OCI-LY1 (cell line): ENCODE measurements around the gene DENND4B.
A peak's percentile ranks its signal among the peaks of the same experiment; 100 is the strongest.

Experiments
- H2AFZ ChIP-seq: fragments of 200-600 bp; sonication (generic), shearing (Covaris generic); 2 replicates; pipeline ENCODE4 v1.6.0; 2014; ENCODE audit warnings: antibody characterized with exemption, mild to moderate bottlenecking, low read length
- H3F3A ChIP-seq: fragments of 200-600 bp; sonication (generic), shearing (Covaris generic); 2 replicates; pipeline ENCODE4 v1.6.0; 2014; ENCODE audit warnings: mild to moderate bottlenecking, antibody characterized with exemption, low read length, moderate library complexity; ENCODE audit not compliant: insufficient read depth
- H3K27ac ChIP-seq: fragments of 200-600 bp; sonication (generic); 2 replicates; pipeline ENCODE4 v1.5.1; 2014; ENCODE audit warnings: low read length, mixed run types, mild to moderate bottlenecking, low read depth; ENCODE audit not compliant: poor library complexity, severe bottlenecking
- H3K27me3 ChIP-seq: fragments of 200-600 bp; sonication (generic); 2 replicates; pipeline ENCODE4 v1.6.0; 2014; ENCODE audit warnings: antibody characterized with exemption, mild to moderate bottlenecking, low read length, moderate library complexity; ENCODE audit not compliant: insufficient read depth
- H3K36me3 ChIP-seq: fragments of 200-600 bp; sonication (generic); 2 replicates; pipeline ENCODE4 v1.6.1; 2014; ENCODE audit warnings: mild to moderate bottlenecking, antibody characterized with exemption, low read length, moderate library complexity, mixed read lengths; ENCODE audit not compliant: insufficient read depth
- H3K4me1 ChIP-seq: fragments of 200-600 bp; sonication (generic); 2 replicates; pipeline ENCODE4 v1.5.1; 2014; ENCODE audit warnings: mild to moderate bottlenecking, low read length, moderate library complexity; ENCODE audit not compliant: insufficient read depth, severe bottlenecking
- H3K4me2 ChIP-seq: fragments of 200-600 bp; sonication (generic), shearing (Covaris generic); 2 replicates; pipeline ENCODE4 v1.6.1; 2014; ENCODE audit warnings: low read length
- H3K4me3 ChIP-seq: fragments of 200-600 bp; sonication (generic); 2 replicates; pipeline ENCODE4 v1.5.1; 2014; ENCODE audit warnings: low read length, low read depth, mild to moderate bottlenecking, mixed read lengths; ENCODE audit not compliant: poor library complexity, severe bottlenecking
- H3K79me2 ChIP-seq: fragments of 200-600 bp; shearing (Covaris generic); 2 replicates; pipeline ENCODE4 v1.6.1; 2016; ENCODE audit warnings: mixed run types, low read length, mixed read lengths; ENCODE audit not compliant: insufficient read depth
- H3K9ac ChIP-seq: fragments of 200-600 bp; sonication (generic), shearing (Covaris generic); 2 replicates; pipeline ENCODE4 v1.6.1; 2014; ENCODE audit warnings: mild to moderate bottlenecking, low read length, mixed read lengths
- H3K9me2 ChIP-seq: fragments of 200-600 bp; sonication (generic), shearing (Covaris generic); 2 replicates; pipeline ENCODE4 v1.6.1; 2014; ENCODE audit warnings: low read depth, mild to moderate bottlenecking, low read length, mixed read lengths
- H3K9me3 ChIP-seq: fragments of 200-600 bp; shearing (Covaris generic); 2 replicates; pipeline ENCODE4 v1.6.1; 2014; ENCODE audit warnings: low read length, mixed read lengths
- H4K20me1 ChIP-seq: fragments of 200-600 bp; sonication (generic), shearing (Covaris generic); 2 replicates; pipeline ENCODE4 v1.6.0; 2016; ENCODE audit warnings: mild to moderate bottlenecking, low read length; ENCODE audit not compliant: insufficient read depth
- CTCF ChIP-seq: fragments of 200-600 bp; sonication (generic), shearing (Covaris generic); IDR thresholded peaks from 2 replicates; pipeline ENCODE4 v1.5.1; 2017; ENCODE audit warnings: mild to moderate bottlenecking, antibody characterized with exemption, low read length, moderate library complexity, mixed read lengths
- EZH2 ChIP-seq: fragments of 200-600 bp; sonication (generic), shearing (Covaris generic); IDR thresholded peaks from 2 replicates; pipeline ENCODE4 v1.8.0; 2017; ENCODE audit warnings: borderline replicate concordance, mixed run types, mild to moderate bottlenecking, antibody characterized with exemption, low read length, moderate library complexity, mixed read lengths

Gene DENND4B

GRCh38 chr1:153926405-153926804, 20.1 kb downstream of the DENND4B start:
- no peak overlapping the region for H2AFZ ChIP-seq
- no peak overlapping the region for H3K4me3 ChIP-seq
- no peak overlapping the region for H3K9ac ChIP-seq
- H3K79me2 ChIP-seq = peaks cover 8% of the 10 kb centered on the region
- H3K9me3 ChIP-seq = no peaks in the 10 kb centered on the region
- no peak overlapping the region for H3K27ac ChIP-seq
- TF ChIP-seq CTCF (no peak), EZH2 (no peak)
- H3K27me3 ChIP-seq = no peaks in the 10 kb centered on the region
- H3K9me2 ChIP-seq = no peaks in the 10 kb centered on the region
- H3K4me1 ChIP-seq = peaks cover 14% of the 10 kb centered on the region
- H4K20me1 ChIP-seq = no peaks in the 10 kb centered on the region
- H3K36me3 ChIP-seq = peaks cover 28% of the 10 kb centered on the region; the same call in 1 of the 2 replicates
- H3F3A ChIP-seq = no peaks in the 10 kb centered on the region
- no peak overlapping the region for H3K4me2 ChIP-seq

DNA sequence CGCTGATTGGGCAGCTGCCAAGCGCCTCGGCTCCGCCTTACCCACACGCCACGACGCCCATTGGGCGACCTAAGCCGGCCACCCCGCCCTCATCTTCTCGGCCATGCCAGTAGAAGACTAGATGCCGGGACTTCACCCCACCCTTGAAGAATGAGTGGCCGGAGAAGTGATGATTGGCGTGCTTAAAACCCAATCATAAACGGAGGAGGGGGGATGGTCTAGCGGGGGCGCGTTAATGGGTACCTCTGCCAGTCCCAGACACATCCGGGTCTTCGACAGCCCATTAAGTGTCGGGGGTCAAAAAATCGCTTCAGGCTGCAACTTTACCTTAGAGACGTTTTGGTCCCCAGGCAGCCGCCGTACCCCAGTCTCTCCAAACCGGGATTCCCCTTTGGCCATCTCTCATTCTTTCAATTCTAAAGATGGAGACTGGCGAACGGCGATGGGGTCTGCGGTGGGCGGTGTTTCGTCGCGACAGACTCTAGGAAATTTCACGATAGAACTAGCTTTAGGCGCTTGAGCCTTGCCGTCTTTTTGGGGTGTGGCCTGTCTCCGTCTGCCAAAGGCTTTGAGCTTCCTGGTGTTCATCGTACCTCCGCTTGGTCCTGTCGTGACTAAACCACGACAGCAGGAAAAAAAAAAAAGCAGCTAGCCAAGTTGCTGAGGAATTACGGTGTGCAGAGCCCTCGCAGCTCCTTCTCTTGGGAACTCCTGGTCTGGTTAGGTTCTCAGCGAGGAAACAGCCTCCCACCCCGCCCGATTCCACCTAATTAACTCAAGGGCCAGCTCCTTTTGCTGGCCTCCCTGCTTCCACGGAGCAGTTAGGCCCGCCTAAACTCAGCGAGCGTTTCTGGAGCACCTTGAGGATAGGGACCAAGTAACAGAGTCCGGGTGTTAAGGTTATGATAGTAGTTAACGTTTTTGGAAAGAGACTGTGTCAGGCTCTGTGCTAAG, 23.3 kb downstream of the DENND4B start, which contains the start of gene GATAD2B:
Gene GATAD2B, minus strand, starts transcription at position 1 of the 954 bp plus-strand sequence. CDS start 94,625 bp downstream, outside the sequence.
- H4K20me1 ChIP-seq = no peaks in the 10 kb centered on the region; the same call in 1 of the 2 replicates
- peaks cover 40% of the 10 kb centered on the region for H3K79me2 ChIP-seq
- H3K27ac ChIP-seq = peak within 1 kb of the TSS; percentile 70
- H3F3A ChIP-seq = no peaks in the 10 kb centered on the region
- H3K9ac ChIP-seq = peak within 1 kb of the TSS; percentile 89
- H3K36me3 ChIP-seq = peaks cover 19% of the 10 kb centered on the region; the same call in 1 of the 2 replicates
- H3K4me1 ChIP-seq = peaks cover 37% of the 10 kb centered on the region
- H3K9me3 ChIP-seq = no peaks in the 10 kb centered on the region
- TF ChIP-seq CTCF (no peak), EZH2 (no peak)
- peak within 1 kb of the TSS; percentile 83 for H3K4me3 ChIP-seq
- H2AFZ ChIP-seq = no peak within 1 kb of the TSS
- H3K9me2 ChIP-seq = no peaks in the 10 kb centered on the region
- H3K4me2 ChIP-seq = peak within 1 kb of the TSS; percentile 95
- H3K27me3 ChIP-seq = no peaks in the 10 kb centered on the region

GRCh38 chr1:153922076-153922971, 24.2 kb downstream of the DENND4B start:
- Histone ChIP-seq H3K4me3 (peak overlapping the region; percentile 83), H3K4me2 (peak overlapping the region; percentile 95), H3K27me3 (no peaks in the 10 kb centered on the region), H3K79me2 (peaks cover 49% of the 10 kb centered on the region), H3K36me3 (peaks cover 28% of the 10 kb centered on the region; the same call in 1 of the 2 replicates), H3K9me2 (no peaks in the 10 kb centered on the region), H3F3A (no peaks in the 10 kb centered on the region), H3K9ac (peak overlapping the region; percentile 87), H3K9me3 (no peaks in the 10 kb centered on the region), H2AFZ (no peak overlapping the region), H3K4me1 (peaks cover 34% of the 10 kb centered on the region), H3K27ac (peak overlapping the region; percentile 70), H4K20me1 (peaks cover 3% of the 10 kb centered on the region; the same call in 1 of the 2 replicates)
- no peak for TF ChIP-seq EZH2
- TF ChIP-seq CTCF = peak; percentile 36; the same call in 1 of the 2 replicates
